ENCODE data around the gene CNIH4.

CNIH4 gene

DNA sequence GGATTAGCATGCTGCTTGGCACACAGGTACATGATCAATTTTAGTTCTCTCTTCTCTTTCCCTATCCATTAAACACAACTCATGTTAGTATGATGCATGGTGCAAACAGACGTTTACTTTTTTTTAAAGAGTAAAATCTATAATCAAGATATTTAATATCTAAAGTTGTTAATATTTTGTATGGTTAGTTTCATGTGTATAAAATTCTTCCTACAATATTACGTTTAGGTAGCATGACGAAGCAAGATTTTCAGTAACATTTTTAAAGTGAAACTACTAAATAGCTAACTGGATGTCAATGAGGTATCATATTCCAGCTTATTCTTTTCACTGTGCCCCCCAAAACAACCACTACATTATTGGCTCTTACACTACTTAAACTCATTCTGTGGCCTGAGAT is 36.6 kb downstream of the CNIH4 start:
- in situ Hi-C loops (cut with HindIII; ENCODE audit: low sequenced_read_pairs), result no loop called here

DNA sequence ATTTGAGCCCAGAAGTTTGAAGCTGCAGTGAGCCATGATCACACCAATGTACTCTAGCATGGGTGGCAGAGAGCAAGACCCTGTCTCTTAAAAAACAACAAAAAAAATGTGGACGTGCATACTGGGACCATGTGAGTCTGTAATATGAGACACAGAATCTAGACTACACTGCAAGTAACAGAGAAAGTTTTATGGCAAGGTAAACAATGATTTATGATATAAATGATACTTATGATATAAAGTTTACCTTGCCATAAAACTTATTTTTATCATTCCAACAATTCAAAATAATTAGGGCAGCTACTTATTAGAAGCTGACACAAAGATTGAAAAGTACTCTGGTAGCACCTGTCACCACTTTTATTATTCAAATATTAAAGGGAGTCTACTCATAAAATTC is 43.2 kb downstream of the CNIH4 start:
- in situ Hi-C loops (cut with HindIII; ENCODE audit: low sequenced_read_pairs), result no loop called here

DNA sequence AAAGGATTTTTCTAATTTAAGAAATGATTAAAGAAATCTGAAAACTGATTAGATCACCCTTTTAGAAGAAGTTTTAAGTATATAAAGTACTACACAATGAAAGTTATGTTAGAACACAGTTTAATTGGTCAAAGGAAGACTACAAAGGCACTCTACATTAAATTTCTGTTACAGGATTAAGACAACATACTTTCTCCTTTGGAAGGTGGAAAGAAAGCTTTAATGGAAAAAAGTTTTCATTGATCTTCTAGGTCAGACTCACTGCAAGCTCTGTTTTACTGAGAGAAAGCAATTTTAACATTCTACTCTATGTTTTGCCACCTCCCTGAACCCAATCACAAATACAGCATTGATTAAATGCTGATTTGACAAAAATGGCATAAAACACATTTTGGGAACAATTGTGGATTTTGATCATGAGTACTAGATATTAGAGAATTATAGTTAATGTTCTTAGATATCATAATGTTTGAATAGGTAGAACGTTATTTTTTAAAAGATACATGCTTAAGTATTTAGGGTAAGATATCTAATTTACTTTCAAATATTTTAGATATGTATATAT is 45.9 kb downstream of the CNIH4 start:
- in situ Hi-C loops (cut with HindIII; ENCODE audit: low sequenced_read_pairs), result no loop called here

DNA sequence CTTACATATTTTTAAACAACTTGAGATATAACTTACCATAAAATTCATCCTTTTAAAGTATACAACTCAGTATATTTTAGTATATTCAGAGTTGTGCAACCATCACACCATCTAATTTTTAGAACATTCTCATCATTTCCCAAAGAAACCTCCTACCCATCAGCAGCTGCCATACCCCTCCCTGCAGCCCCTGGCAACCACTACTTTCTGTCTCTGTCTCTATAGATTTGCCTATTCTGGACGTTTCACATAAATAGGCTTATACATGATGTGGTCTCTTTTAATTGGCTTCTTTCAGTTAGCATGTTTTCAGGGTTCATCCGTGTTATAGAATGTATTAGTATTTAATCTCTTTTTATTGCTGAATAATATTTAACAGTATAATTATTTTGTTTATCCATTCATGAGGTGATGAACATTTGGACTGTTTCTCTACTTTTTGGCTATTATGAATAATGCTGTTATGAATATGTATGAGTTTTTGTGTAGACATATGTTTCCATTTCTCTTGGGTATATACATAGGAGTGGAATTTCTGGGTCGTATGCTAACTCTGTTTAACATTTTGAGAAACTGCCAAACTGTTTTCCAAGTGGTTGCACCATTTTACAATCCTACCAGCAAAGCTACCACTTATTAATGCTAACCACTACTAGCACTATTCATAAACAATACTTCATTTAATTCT is 48.4 kb downstream of the CNIH4 start:
- in situ Hi-C loops (cut with HindIII; ENCODE audit: low sequenced_read_pairs), result no loop called here

DNA sequence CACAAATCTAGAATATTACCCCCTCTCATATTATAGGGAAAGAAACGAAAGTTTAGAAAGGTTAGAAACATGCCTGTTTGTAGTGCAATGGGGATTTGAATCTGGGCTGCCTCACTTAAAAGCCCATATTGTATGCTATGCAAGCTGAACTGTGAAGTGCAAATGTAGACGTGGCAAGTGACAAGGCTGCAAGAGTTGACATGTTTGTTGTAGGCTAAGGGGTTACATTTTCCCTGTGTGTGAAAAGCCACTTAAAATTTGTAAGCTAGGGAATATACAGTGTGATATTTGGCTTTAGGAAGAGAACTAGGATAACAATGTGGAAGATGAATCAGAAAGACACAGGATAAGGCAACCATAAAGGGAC is 48.9 kb downstream of the CNIH4 start:
- in situ Hi-C loops (cut with HindIII; ENCODE audit: low sequenced_read_pairs), result no loop called here

DNA sequence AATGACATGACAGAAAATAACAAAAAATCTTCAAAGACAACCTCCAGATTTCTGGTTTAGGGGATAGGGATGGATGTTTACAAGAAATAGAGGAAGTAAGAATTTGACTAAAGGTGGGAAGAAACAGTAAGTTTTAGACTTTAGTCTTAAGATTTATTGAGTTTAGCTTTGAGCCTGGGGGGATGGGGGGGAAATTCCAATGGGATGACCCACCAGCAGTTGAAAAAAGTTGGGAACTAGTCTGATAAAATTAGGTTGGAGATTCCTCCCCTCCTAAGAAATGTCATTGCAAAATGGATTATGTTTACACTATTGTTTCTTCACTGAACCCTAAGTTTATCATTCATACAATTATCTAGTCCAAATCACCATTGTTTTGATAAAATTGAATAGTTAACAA is 49.5 kb downstream of the CNIH4 start:
- in situ Hi-C loops (cut with HindIII; ENCODE audit: low sequenced_read_pairs), result no loop called here

DNA sequence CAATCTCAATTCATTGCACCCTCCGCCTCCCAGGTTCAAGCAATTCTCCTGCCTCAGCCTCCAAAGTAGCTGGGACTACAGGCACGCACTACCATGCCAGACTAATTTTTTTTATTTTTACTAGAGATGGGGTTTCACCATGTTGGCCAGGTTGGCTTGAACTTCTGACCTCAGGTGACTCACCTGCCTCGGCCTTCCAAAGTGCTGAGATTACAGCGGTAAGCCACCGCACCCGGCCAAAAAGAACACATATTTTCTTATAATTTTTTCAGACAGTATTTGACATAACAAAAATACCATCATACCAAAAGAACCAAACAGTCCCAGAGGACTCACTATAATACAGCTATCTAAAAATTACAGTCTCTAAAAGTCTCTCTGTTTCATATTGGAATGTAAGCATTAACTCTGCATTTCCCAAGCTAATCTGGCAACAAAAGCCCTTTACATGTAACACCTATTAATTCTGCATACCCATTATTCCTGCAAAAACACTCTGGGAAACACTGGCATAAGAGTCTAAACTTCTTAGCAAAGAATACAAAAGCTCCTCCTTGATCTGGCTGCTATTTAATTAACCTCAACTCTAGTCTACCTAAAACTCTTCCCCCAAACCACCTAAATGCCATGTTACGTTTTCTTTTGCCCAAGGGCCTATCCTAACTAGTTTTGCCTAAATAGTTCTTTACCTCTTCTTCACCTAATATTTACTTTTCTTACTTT is 51.1 kb downstream of the CNIH4 start:
- in situ Hi-C loops (cut with HindIII; ENCODE audit: low sequenced_read_pairs), result no loop called here

DNA sequence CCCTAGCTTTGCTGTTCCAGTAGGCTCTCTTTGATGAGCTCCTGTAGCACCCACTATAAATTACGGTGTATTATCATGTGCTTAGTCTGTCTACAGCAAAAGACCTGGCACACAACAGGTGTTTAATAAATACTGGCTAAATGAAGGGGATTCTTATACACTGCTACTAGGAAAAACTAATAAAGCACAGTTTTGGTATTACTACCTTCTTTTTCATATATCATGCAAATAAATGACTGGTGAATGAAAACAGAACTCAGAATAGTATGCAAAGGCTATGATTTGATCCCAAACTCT is 51.6 kb downstream of the CNIH4 start:
- in situ Hi-C loops (cut with HindIII; ENCODE audit: low sequenced_read_pairs), result no loop called here

DNA sequence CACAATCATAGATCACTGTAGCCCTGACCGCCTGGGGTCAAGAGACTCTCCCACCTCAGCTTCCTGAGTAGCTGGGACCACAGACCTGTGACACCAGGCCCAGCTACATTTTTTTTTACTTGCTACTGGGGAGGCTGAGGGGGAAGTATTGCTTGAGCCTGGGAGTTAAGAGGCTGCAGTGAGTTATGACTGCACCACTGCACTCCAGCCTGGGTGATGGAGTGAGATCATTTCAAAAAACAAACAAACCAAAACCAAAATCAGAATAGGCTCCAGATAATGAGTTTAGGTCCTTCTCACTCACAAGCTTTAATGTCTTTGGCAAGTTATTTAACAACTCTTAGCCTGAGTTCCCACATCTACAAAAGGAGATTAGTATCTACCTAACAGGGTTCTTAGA is 55.1 kb downstream of the CNIH4 start:
- in situ Hi-C loops (cut with HindIII; ENCODE audit: low sequenced_read_pairs), result no loop called here

DNA sequence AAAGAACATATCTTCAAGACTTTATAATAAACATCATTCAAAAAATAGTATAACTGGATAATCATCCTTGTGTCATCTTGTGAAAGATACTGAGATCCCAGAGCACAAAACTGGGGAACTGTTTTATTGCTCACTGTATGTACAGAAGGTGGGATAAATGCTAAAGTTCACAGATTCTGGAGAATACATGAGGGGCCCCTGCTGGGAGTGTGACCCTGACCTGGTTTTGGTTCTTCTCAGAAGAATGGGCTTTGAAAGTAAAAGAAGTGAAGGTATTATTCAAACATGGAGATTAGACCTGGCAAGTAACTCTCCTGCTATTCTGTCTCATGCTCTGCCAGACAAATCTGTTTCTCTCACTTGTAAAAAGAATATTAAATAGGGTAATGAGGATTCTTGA is 63.4 kb downstream of the CNIH4 start:
- in situ Hi-C loops (cut with HindIII; ENCODE audit: low sequenced_read_pairs), result loop anchor here (10.0 kb wide), 1 partner anchor 45 kb away; no protein-coding TSS in a partner anchor

DNA sequence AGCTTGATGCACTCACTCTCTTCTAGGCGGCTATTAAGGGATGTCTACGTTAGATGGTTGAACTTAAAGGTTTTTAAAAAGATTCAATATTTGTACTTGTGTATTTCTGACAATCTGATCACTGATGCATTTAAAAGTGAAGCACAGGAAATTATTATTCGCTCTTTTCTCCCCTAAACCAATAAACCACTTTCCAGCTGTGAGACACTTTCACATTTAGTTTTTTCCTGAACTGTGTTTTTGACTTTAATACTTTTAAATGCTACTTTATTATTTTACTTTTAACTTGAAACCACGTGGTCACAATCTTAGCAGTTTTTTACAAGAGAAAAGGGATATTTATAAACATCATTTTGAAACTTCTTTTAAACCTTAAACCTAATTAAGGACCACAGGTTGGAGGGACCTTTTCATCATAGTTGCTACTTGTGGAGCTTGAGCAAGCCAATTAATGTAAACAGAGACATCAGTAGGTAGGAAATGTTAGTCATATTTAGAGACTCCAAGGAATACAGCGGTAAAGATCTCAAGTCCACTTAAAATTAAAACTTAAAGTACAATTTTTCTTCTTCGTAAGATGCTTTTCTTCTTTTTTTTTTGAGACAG is 68.7 kb downstream of the CNIH4 start:
- in situ Hi-C loops (cut with HindIII; ENCODE audit: low sequenced_read_pairs), result loop anchor here (10.0 kb wide), 1 partner anchor 51 kb away; no protein-coding TSS in a partner anchor

DNA sequence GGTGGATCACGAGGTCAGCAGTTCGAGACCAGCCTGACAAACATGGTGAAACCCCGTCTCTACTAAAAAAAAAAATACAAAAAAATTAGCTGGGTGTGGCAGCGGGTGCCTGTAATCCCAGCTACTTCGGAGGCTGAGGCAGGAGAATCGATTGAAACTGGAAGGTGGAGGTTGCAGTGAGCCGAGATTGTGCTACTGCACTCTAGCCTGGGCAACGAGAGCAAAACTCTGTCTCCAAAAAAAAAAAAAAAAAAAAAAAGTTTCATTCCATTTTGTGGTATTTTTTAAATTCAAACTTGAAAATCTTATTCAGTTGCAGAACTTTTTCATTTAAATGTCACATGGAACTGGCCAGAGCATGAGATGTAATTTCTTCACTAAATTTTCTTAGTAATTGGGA is 70.2 kb downstream of the CNIH4 start:
- in situ Hi-C loops (cut with HindIII; ENCODE audit: low sequenced_read_pairs), result loop anchor here (10.0 kb wide), 1 partner anchor 52 kb away; no protein-coding TSS in a partner anchor

DNA sequence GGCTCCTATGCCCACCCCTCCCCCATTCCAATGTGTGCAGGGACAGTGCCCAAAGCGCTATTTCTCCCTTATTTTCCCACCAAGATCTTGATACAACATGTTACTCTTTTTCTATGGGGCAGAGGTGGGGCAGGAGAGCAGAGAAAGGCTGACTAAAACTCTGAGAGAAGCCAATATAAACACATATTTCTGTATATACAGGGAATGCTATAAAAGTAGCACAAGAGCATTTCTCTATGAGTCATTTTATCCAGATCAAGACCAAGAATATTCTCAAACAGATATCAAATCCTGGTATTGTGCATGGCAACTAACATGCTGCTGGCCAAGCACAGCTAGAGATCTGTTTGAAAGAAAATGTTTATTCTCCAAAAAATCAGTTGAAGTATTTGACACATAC is 70.7 kb downstream of the CNIH4 start:
- in situ Hi-C loops (cut with HindIII; ENCODE audit: low sequenced_read_pairs), result loop anchor here (10.0 kb wide), 1 partner anchor 53 kb away; no protein-coding TSS in a partner anchor

DNA sequence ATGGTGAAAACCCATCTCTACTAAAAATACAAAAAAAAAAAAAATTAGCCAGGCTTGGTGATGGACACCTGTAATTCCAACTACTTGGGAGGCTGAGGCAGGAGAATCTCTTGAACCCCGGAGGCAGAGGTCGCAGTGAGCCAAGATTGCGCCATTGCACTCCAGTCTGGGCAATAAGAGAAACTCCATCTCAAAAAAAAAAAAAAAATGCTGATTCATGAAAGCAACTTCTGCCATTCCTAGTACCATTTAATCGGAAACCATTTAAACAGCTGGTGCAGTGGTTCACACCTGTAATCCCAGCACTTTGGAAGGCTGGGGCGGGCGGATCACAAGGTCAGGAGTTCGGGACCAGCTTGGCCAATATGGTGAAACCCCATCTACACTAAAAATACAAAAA is 72.0 kb downstream of the CNIH4 start:
- in situ Hi-C loops (cut with HindIII; ENCODE audit: low sequenced_read_pairs), result loop anchor here (10.0 kb wide), 1 partner anchor 54 kb away; no protein-coding TSS in a partner anchor
